ENCODE data around the gene PTGDR2. TPM values are rescaled to one million over a fixed set of nuclear protein-coding genes. Genes with fewer than 3 reads are reported as not detected.

PTGDR2 gene
- total RNA-seq, 1 donor from 2014 or later: 0.18 TPM

GRCh38 chr11:60816590-60817157, 39.1 kb downstream of the PTGDR2 start:
- DNase-seq (ENCODE audit: low spot score) (no peak), ATAC-seq (no peak)

GRCh38 chr11:60814112-60814511, 41.6 kb downstream of the PTGDR2 start:
- DNase-seq (ENCODE audit: low spot score): no peak
- ATAC-seq: no peak

GRCh38 chr11:60813324-60813723, 42.4 kb downstream of the PTGDR2 start:
- ATAC-seq (no peak), DNase-seq (ENCODE audit: low spot score) (no peak)

GRCh38 chr11:60810569-60810968, 45.2 kb downstream of the PTGDR2 start:
- DNase-seq (ENCODE audit: low spot score): no peak
- no peak for ATAC-seq

GRCh38 chr11:60810151-60810550, 45.6 kb downstream of the PTGDR2 start:
- no peak for DNase-seq (ENCODE audit: low spot score)
- ATAC-seq: no peak

- DNase-seq (ENCODE audit: low spot score) (no peak), ATAC-seq (no peak)
Measured at GRCh38 chr11:60809691-60810090, 46.1 kb downstream of the PTGDR2 start.

- DNase-seq (ENCODE audit: low spot score): no peak
- no peak for ATAC-seq
Measured at GRCh38 chr11:60809249-60809648, 46.5 kb downstream of the PTGDR2 start.

GRCh38 chr11:60803273-60803936, 52.3 kb downstream of the PTGDR2 start:
- ATAC-seq (no peak), DNase-seq (ENCODE audit: low spot score) (no peak)

GRCh38 chr11:60801194-60801593, 54.6 kb downstream of the PTGDR2 start:
- ATAC-seq (no peak), DNase-seq (ENCODE audit: low spot score) (no peak)

Other genes starting within 250 kb of the PTGDR2 start
- not detected for gene MS4A8, start 156.3 kb downstream of the PTGDR2 start, total RNA-seq
- gene MS4A18, start 131.2 kb downstream of the PTGDR2 start, total RNA-seq: not detected
- gene MS4A15, start 99.1 kb downstream of the PTGDR2 start, total RNA-seq: not detected
- not detected for gene MS4A10, start 70.6 kb downstream of the PTGDR2 start, total RNA-seq
- 4.7 TPM for gene CCDC86, start 13.8 kb downstream of the PTGDR2 start, total RNA-seq
- not detected for gene ZP1, start 11.6 kb upstream of the PTGDR2 start, total RNA-seq
- gene PRPF19, start 50.6 kb upstream of the PTGDR2 start, total RNA-seq: 44.9 TPM
- 36.9 TPM for gene TMEM109, start 58.2 kb upstream of the PTGDR2 start, total RNA-seq
- gene TMEM132A, start 68.5 kb upstream of the PTGDR2 start, total RNA-seq: 2.1 TPM
- gene SLC15A3, start 96.2 kb upstream of the PTGDR2 start, total RNA-seq: 8.8 TPM
- gene CD6, start 115.7 kb upstream of the PTGDR2 start, total RNA-seq: 0.83 TPM
- 0.55 TPM for gene CD5, start 246.5 kb upstream of the PTGDR2 start, total RNA-seq